ENCODE measurements around the gene SPECC1L.

- no peak for TF ChIP-seq CTCF (IDR thresholded peaks at IDR 0.05; ENCODE audit: borderline replicate concordance, extremely low read depth, low read length, poor library complexity, severe bottlenecking)
- no peak for TF ChIP-seq EZH2 (IDR thresholded peaks at IDR 0.05; ENCODE audit: borderline replicate concordance, low read depth, low read length, severe bottlenecking)
These were observed 19.8 kb downstream of the SPECC1L start for GRCh38 chr22:24290459-24290858.
